ENCODE data around the gene COX5B. TPM values are rescaled to one million over a fixed set of nuclear protein-coding genes. Genes with fewer than 3 reads are reported as not detected.
"Not testable (repeated sequence)": the region's sequence is repeated elsewhere in the genome, so short reads cannot be mapped to it uniquely, and the experiment has no call there.

COX5B gene
- total RNA-seq, 1 donor from 2014 or later = 393 TPM

- DNase-seq (ENCODE audit: low read depth) = no peak
- no peak overlapping the region for H3K4me3 ChIP-seq (ENCODE audit: low read depth, low read length)
- TF ChIP-seq CTCF (IDR thresholded peaks at IDR 0.05; ENCODE audit: insufficient read depth, low read length, poor library complexity, severe bottlenecking) = no peak
- no peaks in the 10 kb centered on the region for H3K27me3 ChIP-seq (ENCODE audit: control insufficient read depth, insufficient read depth, low read length)
- no peaks in the 10 kb centered on the region for H3K36me3 ChIP-seq (ENCODE audit: control insufficient read depth, insufficient read depth, low read length)
These were observed 32.4 kb downstream of the COX5B start for GRCh38 chr2:97678298-97678697.

GRCh38 chr2:97687235-97687634, 41.4 kb downstream of the COX5B start:
- not testable (repeated sequence) for H3K4me3 ChIP-seq (ENCODE audit: low read depth, low read length); DNase-seq (ENCODE audit: low read depth); H3K27me3 ChIP-seq (ENCODE audit: control insufficient read depth, insufficient read depth, low read length); H3K36me3 ChIP-seq (ENCODE audit: control insufficient read depth, insufficient read depth, low read length)

- TF ChIP-seq CTCF (IDR thresholded peaks at IDR 0.05; ENCODE audit: insufficient read depth, low read length, poor library complexity, severe bottlenecking) = no peak
- Histone ChIP-seq H3K27me3 (ENCODE audit: control insufficient read depth, insufficient read depth, low read length) (no peaks in the 10 kb centered on the region), H3K4me3 (ENCODE audit: low read depth, low read length) (no peak overlapping the region), H3K36me3 (ENCODE audit: control insufficient read depth, insufficient read depth, low read length) (no peaks in the 10 kb centered on the region)
- no peak for DNase-seq (ENCODE audit: low read depth)
These were observed 42.4 kb downstream of the COX5B start for GRCh38 chr2:97688062-97688827.

GRCh38 chr2:97691166-97691565, 45.3 kb downstream of the COX5B start:
- no peak overlapping the region for H3K4me3 ChIP-seq (ENCODE audit: low read depth, low read length)
- H3K27me3 ChIP-seq (ENCODE audit: control insufficient read depth, insufficient read depth, low read length) = no peaks in the 10 kb centered on the region
- H3K36me3 ChIP-seq (ENCODE audit: control insufficient read depth, insufficient read depth, low read length) = no peaks in the 10 kb centered on the region
- DNase-seq (ENCODE audit: low read depth) = no peak
- TF ChIP-seq CTCF (IDR thresholded peaks at IDR 0.05; ENCODE audit: insufficient read depth, low read length, poor library complexity, severe bottlenecking) = no peak

- Histone ChIP-seq H3K36me3 (ENCODE audit: control insufficient read depth, insufficient read depth, low read length) (no peaks in the 10 kb centered on the region), H3K27me3 (ENCODE audit: control insufficient read depth, insufficient read depth, low read length) (no peaks in the 10 kb centered on the region), H3K4me3 (ENCODE audit: low read depth, low read length) (no peak overlapping the region)
- TF ChIP-seq CTCF (IDR thresholded peaks at IDR 0.05; ENCODE audit: insufficient read depth, low read length, poor library complexity, severe bottlenecking) = no peak
- DNase-seq (ENCODE audit: low read depth) = no peak
These were observed 47.6 kb downstream of the COX5B start for GRCh38 chr2:97693476-97693875.

- no peak for DNase-seq (ENCODE audit: low read depth)
- no peak for TF ChIP-seq CTCF (IDR thresholded peaks at IDR 0.05; ENCODE audit: insufficient read depth, low read length, poor library complexity, severe bottlenecking)
- no peaks in the 10 kb centered on the region for H3K36me3 ChIP-seq (ENCODE audit: control insufficient read depth, insufficient read depth, low read length)
- no peak overlapping the region for H3K4me3 ChIP-seq (ENCODE audit: low read depth, low read length)
- H3K27me3 ChIP-seq (ENCODE audit: control insufficient read depth, insufficient read depth, low read length) = no peaks in the 10 kb centered on the region
These were observed 49.9 kb downstream of the COX5B start for GRCh38 chr2:97695744-97696143.
